ENCODE results near the gene RTKN. TPM values are rescaled to one million over a fixed set of nuclear protein-coding genes. Genes with fewer than 3 reads are reported as not detected.

The RTKN gene
- total and polyA plus RNA-seq, 4 experiments from 2014 or later = 0.14 TPM; not detected in 3

DNA sequence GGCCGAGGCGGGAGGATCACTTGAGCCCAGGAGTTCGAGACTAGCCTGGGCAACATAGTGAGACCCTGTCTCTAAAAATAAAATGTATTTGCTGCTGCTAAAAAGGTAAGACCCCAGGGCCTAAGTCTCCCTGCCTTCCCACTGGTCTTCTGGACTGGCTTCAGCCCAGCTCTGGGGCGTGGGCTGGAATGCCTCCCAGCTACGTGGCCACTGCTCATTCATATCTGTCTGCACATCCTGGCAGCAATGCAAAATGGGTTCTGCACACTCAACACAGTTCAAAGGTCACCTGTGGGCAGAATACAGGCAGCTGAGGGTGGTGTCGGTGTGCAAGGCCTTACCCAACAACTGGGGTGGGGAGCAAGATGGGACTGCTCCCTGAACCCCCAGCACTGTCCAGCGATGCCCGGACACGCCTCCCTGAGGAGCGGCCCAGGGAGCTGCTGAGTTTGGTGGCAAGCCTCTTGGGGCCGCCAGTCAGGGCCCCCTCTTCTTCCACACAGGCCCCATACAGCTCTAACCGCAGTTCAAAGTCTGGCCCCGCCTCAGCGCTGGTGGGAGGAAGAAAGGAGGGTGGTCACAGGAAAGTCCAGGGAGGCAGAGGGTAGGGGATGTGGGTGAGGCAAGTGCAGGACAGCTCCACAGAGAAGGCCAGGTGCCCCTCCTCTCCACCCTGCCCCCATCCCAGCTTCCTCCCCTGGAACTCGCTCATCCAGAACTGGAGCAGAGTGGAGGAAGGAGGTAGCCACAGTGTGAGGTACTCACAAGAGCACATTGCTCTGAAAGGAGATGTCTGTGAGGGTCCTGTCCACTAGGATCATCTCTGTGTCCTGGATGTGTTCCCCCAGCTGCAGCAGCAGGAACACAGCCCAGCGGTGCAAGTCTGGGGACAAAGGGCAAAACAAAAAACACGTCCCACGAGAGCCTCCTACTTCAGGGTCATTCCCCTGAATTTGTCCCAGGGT is 12.0 kb downstream of the RTKN start:
- no peak overlapping the region for H3K4me3 ChIP-seq (ENCODE audit: low read length in 2 of 2)
- peaks cover 8 to 13% of the 10 kb centered on the region in 2 donors for H3K36me3 Mint-ChIP-seq
- ChIA-PET CTCF (ENCODE audit: partially characterized antibody) (no interaction called here), POLR2A (ENCODE audit: partially characterized antibody) (interaction anchor here (1.6 kb wide), 1 partner anchor 39 kb away, joined by 3 read pairs; no protein-coding TSS in a partner anchor)
- intact Hi-C loops (cut with micrococcal nuclease) = no loop called here
- no peaks in the 10 kb centered on the region for H3K27me3 Mint-ChIP-seq
- no peak overlapping the region for H3K4me3 Mint-ChIP-seq
- peaks cover 0 to 1% (median 0%) of the 10 kb centered on the region in 8 donors for H3K9me3 Mint-ChIP-seq
- no peaks in the 10 kb centered on the region for H3K4me1 ChIP-seq (ENCODE audit: insufficient read depth, low read length)
- H3K27ac Mint-ChIP-seq = peak overlapping the region in 1 of 7 donors; percentile 68
- no peak for DNase-seq
- no peaks in the 10 kb centered on the region for H3K4me1 Mint-ChIP-seq
- H3K36me3 ChIP-seq (ENCODE audit: insufficient read depth, low read length) = no peaks in the 10 kb centered on the region
- H3K9me3 ChIP-seq (ENCODE audit: control insufficient read depth in 1 of 2, low read length in 2 of 2) = no peaks in the 10 kb centered on the region
- no peak overlapping the region for H3K27ac ChIP-seq (ENCODE audit: low read depth, low read length)
- H3K27me3 ChIP-seq (ENCODE audit: insufficient read depth, low read length) = no peaks in the 10 kb centered on the region

GRCh38 chr2:74428675-74429074 is 13.1 kb downstream of the RTKN start:
- DNase-seq = no peak
- no peaks in the 10 kb centered on the region for H3K4me1 ChIP-seq (ENCODE audit: insufficient read depth, low read length)
- H3K4me3 ChIP-seq (ENCODE audit: low read length in 2 of 2) = no peak overlapping the region
- no peaks in the 10 kb centered on the region for H3K27me3 Mint-ChIP-seq
- no peaks in the 10 kb centered on the region for H3K36me3 ChIP-seq (ENCODE audit: insufficient read depth, low read length)
- ChIA-PET CTCF (ENCODE audit: partially characterized antibody) (no interaction called here), POLR2A (ENCODE audit: partially characterized antibody) (interaction anchor here (1.4 to 1.6 kb wide), 2 partner anchors 38 to 44 kb away, joined by 3 read pairs; partner anchors contain the start of gene MRPL53)
- H3K4me3 Mint-ChIP-seq = no peak overlapping the region
- H3K27ac Mint-ChIP-seq = peak overlapping the region in 1 of 7 donors; percentile 56
- intact Hi-C loops (cut with micrococcal nuclease) = no loop called here
- no peaks in the 10 kb centered on the region for H3K9me3 ChIP-seq (ENCODE audit: control insufficient read depth in 1 of 2, low read length in 2 of 2)
- peaks cover 9 to 13% of the 10 kb centered on the region in 2 donors for H3K36me3 Mint-ChIP-seq
- H3K4me1 Mint-ChIP-seq = no peaks in the 10 kb centered on the region
- H3K9me3 Mint-ChIP-seq = peaks cover 0 to 1% (median 0%) of the 10 kb centered on the region in 8 donors
- no peaks in the 10 kb centered on the region for H3K27me3 ChIP-seq (ENCODE audit: insufficient read depth, low read length)
- no peak overlapping the region for H3K27ac ChIP-seq (ENCODE audit: low read depth, low read length)

DNA sequence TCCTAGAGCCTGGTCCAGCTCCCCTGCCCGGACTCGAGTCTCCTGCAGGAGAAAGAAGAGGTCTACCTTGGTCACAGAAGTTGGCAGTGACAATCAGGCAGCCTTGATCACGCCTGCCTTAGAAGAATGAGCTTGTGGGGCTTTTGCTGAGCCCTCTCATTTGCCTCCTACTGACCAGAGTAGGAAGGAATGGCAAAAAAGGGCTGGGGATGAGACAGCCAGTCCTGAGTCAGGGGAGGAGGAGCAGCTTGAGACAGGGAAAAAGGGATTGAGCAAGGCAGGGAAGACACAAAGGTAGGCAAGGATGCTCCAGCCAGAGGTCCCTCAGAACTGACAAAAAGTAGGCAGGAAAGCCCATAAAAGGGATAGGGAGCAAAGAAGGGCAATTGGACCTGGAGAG is 14.2 kb downstream of the RTKN start:
- POLR2A ChIA-PET (ENCODE audit: partially characterized antibody) = interaction anchor here (1.4 kb wide), 1 partner anchor 45 kb away, joined by 3 read pairs; the partner anchor contains the start of gene MRPL53

GRCh38 chr2:74426181-74426758 is 15.5 kb downstream of the RTKN start:
- H3K4me3 Mint-ChIP-seq = no peak overlapping the region
- Histone ChIP-seq H3K4me1 (ENCODE audit: insufficient read depth, low read length) (peaks cover 4% of the 10 kb centered on the region), H3K27ac (ENCODE audit: low read depth, low read length) (no peak overlapping the region), H3K27me3 (ENCODE audit: insufficient read depth, low read length) (no peaks in the 10 kb centered on the region), H3K4me3 (ENCODE audit: low read length in 2 of 2) (no peak overlapping the region), H3K9me3 (ENCODE audit: control insufficient read depth in 1 of 2, low read length in 2 of 2) (no peaks in the 10 kb centered on the region), H3K36me3 (ENCODE audit: insufficient read depth, low read length) (no peaks in the 10 kb centered on the region)
- no peak for DNase-seq
- POLR2A ChIA-PET (ENCODE audit: partially characterized antibody) = interaction anchor here (1.0 kb wide), 1 partner anchor 28 kb away, joined by 3 read pairs; the partner anchor contains the start of gene INO80B
- no peak overlapping the region for H3K27ac Mint-ChIP-seq
- intact Hi-C loops (cut with micrococcal nuclease) = no loop called here
- H3K36me3 Mint-ChIP-seq = peaks cover 9 to 16% of the 10 kb centered on the region in 2 donors
- peaks cover 0 to 1% (median 0%) of the 10 kb centered on the region in 8 donors for H3K9me3 Mint-ChIP-seq
- CTCF ChIA-PET (ENCODE audit: partially characterized antibody) = no interaction called here
- peaks cover 4 to 17% (median 11%) of the 10 kb centered on the region in 4 donors for H3K4me1 Mint-ChIP-seq
- no peaks in the 10 kb centered on the region for H3K27me3 Mint-ChIP-seq

More for the DNA sequence above, 14.2 kb downstream of the RTKN start:
- no peaks in the 10 kb centered on the region for H3K27me3 ChIP-seq (ENCODE audit: insufficient read depth, low read length)
- DNase-seq = no peak
- H3K9me3 ChIP-seq (ENCODE audit: control insufficient read depth in 1 of 2, low read length in 2 of 2) = no peaks in the 10 kb centered on the region
- H3K4me3 Mint-ChIP-seq = no peak overlapping the region
- H3K27me3 Mint-ChIP-seq = no peaks in the 10 kb centered on the region
- CTCF ChIA-PET (ENCODE audit: partially characterized antibody) = no interaction called here
- peaks cover 4 to 6% (median 5%) of the 10 kb centered on the region in 4 donors for H3K4me1 Mint-ChIP-seq
- H3K36me3 ChIP-seq (ENCODE audit: insufficient read depth, low read length) = no peaks in the 10 kb centered on the region
- peaks cover 9 to 13% of the 10 kb centered on the region in 2 donors for H3K36me3 Mint-ChIP-seq
- H3K27ac ChIP-seq (ENCODE audit: low read depth, low read length) = no peak overlapping the region
- no peaks in the 10 kb centered on the region for H3K4me1 ChIP-seq (ENCODE audit: insufficient read depth, low read length)
- peak overlapping the region in 3 of 7 donors; percentile 5 to 80 (median 72) for H3K27ac Mint-ChIP-seq
- no peak overlapping the region for H3K4me3 ChIP-seq (ENCODE audit: low read length in 2 of 2)
- peaks cover 0 to 1% (median 0%) of the 10 kb centered on the region in 8 donors for H3K9me3 Mint-ChIP-seq
- intact Hi-C loops (cut with micrococcal nuclease) = no loop called here

DNA sequence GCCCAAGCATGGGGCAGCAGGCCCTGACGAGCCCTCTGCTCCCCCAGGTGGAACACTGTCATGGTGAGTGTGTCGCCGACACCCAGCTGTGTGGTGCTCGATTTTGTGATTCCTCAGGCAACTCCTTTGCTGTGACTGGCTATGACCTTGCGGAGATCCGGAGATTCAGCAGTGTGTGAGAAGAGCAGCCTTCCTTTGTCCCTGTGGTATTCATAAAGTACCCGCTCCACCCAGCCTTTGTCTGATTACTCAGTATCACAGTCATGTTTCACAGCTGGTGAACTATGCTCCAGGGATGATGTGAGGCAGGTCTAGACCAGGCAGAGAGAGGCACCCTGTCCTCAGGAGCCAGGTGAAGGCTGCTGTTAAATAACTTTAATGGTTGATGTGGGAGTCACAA is 16.2 kb downstream of the RTKN start:
- Histone ChIP-seq H3K36me3 (ENCODE audit: insufficient read depth, low read length) (no peaks in the 10 kb centered on the region), H3K27me3 (ENCODE audit: insufficient read depth, low read length) (no peaks in the 10 kb centered on the region), H3K4me3 (ENCODE audit: low read length in 2 of 2) (no peak overlapping the region), H3K9me3 (ENCODE audit: control insufficient read depth in 1 of 2, low read length in 2 of 2) (no peaks in the 10 kb centered on the region), H3K4me1 (ENCODE audit: insufficient read depth, low read length) (peaks cover 11% of the 10 kb centered on the region), H3K27ac (ENCODE audit: low read depth, low read length) (no peak overlapping the region)
- Mint-ChIP-seq H3K27me3 (no peaks in the 10 kb centered on the region), H3K36me3 (peaks cover 9 to 16% of the 10 kb centered on the region in 2 donors), H3K9me3 (peaks cover 0 to 1% (median 0%) of the 10 kb centered on the region in 8 donors), H3K27ac (peak overlapping the region in 3 of 7 donors; percentile 47 to 61 (median 60)), H3K4me1 (peaks cover 7 to 22% (median 15%) of the 10 kb centered on the region in 4 donors), H3K4me3 (no peak overlapping the region)
- DNase-seq = no peak
- ChIA-PET POLR2A (ENCODE audit: partially characterized antibody) (interaction anchor here (0.5 kb wide), 1 partner anchor 25 kb away, joined by 3 read pairs; no protein-coding TSS in a partner anchor), CTCF (ENCODE audit: partially characterized antibody) (interaction anchor here (1.0 kb wide), 1 partner anchor 19 kb away, joined by 3 read pairs; no protein-coding TSS in a partner anchor)
- intact Hi-C loops (cut with micrococcal nuclease) = no loop called here

DNA sequence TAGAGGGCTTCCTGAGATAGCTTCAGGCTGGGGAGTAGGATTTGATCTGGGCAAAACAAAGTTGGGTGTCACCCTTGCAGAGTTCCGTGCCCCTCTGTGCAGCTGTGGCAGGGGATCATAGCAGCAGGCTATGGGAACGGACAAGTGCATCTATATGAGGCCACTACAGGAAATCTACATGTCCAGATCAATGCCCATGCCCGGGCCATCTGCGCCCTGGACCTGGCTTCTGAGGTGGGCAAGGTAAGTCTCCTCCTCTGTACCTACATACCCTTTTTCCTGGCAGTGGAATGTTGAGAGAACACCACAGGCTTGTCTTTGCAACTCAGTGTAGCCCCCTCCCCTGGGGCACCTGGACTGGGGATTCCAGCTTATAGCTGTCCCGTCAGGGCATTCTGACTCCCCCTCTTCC is 16.7 kb downstream of the RTKN start:
- intact Hi-C loops (cut with micrococcal nuclease) = no loop called here
- peaks cover 9 to 16% of the 10 kb centered on the region in 2 donors for H3K36me3 Mint-ChIP-seq
- H3K27ac Mint-ChIP-seq = peak overlapping the region in 2 of 7 donors; percentile 14 to 73
- H3K4me3 ChIP-seq (ENCODE audit: low read length in 2 of 2) = no peak overlapping the region
- CTCF ChIA-PET (ENCODE audit: partially characterized antibody) = interaction anchor here (0.6 to 1.1 kb wide), 3 partner anchors 16 to 165 kb away, joined by 3 read pairs; no protein-coding TSS in a partner anchor
- H3K9me3 Mint-ChIP-seq = peaks cover 0 to 1% (median 0%) of the 10 kb centered on the region in 8 donors
- no peaks in the 10 kb centered on the region for H3K36me3 ChIP-seq (ENCODE audit: insufficient read depth, low read length)
- H3K4me1 Mint-ChIP-seq = peaks cover 12 to 27% (median 19%) of the 10 kb centered on the region in 4 donors
- H3K27ac ChIP-seq (ENCODE audit: low read depth, low read length) = no peak overlapping the region
- no peak for DNase-seq
- POLR2A ChIA-PET (ENCODE audit: partially characterized antibody) = interaction anchor here (0.5 kb wide), 1 partner anchor 25 kb away, joined by 3 read pairs; no protein-coding TSS in a partner anchor
- H3K27me3 ChIP-seq (ENCODE audit: insufficient read depth, low read length) = no peaks in the 10 kb centered on the region
- peaks cover 11% of the 10 kb centered on the region for H3K4me1 ChIP-seq (ENCODE audit: insufficient read depth, low read length)
- no peaks in the 10 kb centered on the region for H3K27me3 Mint-ChIP-seq
- H3K4me3 Mint-ChIP-seq = peak overlapping the region in 1 of 8 donors; percentile 40
- H3K9me3 ChIP-seq (ENCODE audit: control insufficient read depth in 1 of 2, low read length in 2 of 2) = no peaks in the 10 kb centered on the region

Data from CD4-positive, alpha-beta memory T cell (primary cell).